SK-N-SH treated with all-trans-retinoic acid at 6 μM for 48 hours (cell line): ENCODE data around the gene NATD1.
A peak's percentile ranks its signal among the peaks of the same experiment; 100 is the strongest.

Experiments used
- ATAC-seq: fragments of 200-7000 bp; cut with Tn5 transposase; 3 replicates; pipeline ENCODE4 v1.9.1; 2020; ENCODE audit warnings: mild to moderate bottlenecking, moderate library complexity
- ARNTL ChIP-seq: fragments of 450-650 bp; formaldehyde crosslinking; IDR thresholded peaks from 2 replicates; pipeline ENCODE4 v1.5.0; 2020; ENCODE audit warnings: low read depth, mild to moderate bottlenecking, moderate library complexity, borderline replicate concordance
- BACH2 ChIP-seq: fragments of 250-450 bp; sonication (Bioruptor Pico); IDR thresholded peaks from 2 replicates; pipeline ENCODE4 v1.9.0; 2021; ENCODE audit warnings: mild to moderate bottlenecking, borderline replicate concordance
- CREB5 ChIP-seq: fragments of 250-450 bp; sonication (Bioruptor Pico); IDR thresholded peaks from 2 replicates; pipeline ENCODE4 v1.5.1; 2020; ENCODE audit warnings: low read depth, mild to moderate bottlenecking, moderate library complexity
- CSDC2 ChIP-seq: fragments of 250-450 bp; sonication (Bioruptor Pico); IDR thresholded peaks from 2 replicates; pipeline ENCODE4 v1.5.0; 2020; ENCODE audit warnings: mild to moderate bottlenecking, moderate library complexity
- ESRRG ChIP-seq: fragments of 250-450 bp; sonication (Bioruptor Pico); IDR thresholded peaks from 2 replicates; pipeline ENCODE4 v1.6.1; 2021; ENCODE audit warnings: mild to moderate bottlenecking
- GLIS3 ChIP-seq: fragments of 250-450 bp; sonication (Bioruptor Pico); IDR thresholded peaks from 2 replicates; pipeline ENCODE4 v1.5.0; 2020; ENCODE audit warnings: mild to moderate bottlenecking, moderate library complexity
- ISL1 ChIP-seq: fragments of 250-450 bp; sonication (Bioruptor Pico); IDR thresholded peaks from 2 replicates; pipeline ENCODE4 v2.1.2; 2022; ENCODE audit warnings: mild to moderate bottlenecking, moderate library complexity
- OSR1 ChIP-seq: fragments of 250-450 bp; sonication (Bioruptor Pico); IDR thresholded peaks from 2 replicates; pipeline ENCODE4 v1.8.0; 2022; ENCODE audit warnings: moderate library complexity, mild to moderate bottlenecking, inconsistent platforms
- POU6F1 ChIP-seq: fragments of 250-450 bp; sonication (Bioruptor Pico); IDR thresholded peaks from 2 replicates; pipeline ENCODE4 v1.8.0; 2021; ENCODE audit warnings: low read depth, mild to moderate bottlenecking, moderate library complexity, borderline replicate concordance
- PPARA ChIP-seq: fragments of 250-450 bp; sonication (Bioruptor Pico); IDR thresholded peaks from 2 replicates; pipeline ENCODE4 v1.5.0; 2020; ENCODE audit warnings: mild to moderate bottlenecking, borderline replicate concordance
- RARB ChIP-seq: fragments of 250-450 bp; sonication (Bioruptor Pico); IDR thresholded peaks from 2 replicates; pipeline ENCODE4 v1.8.0; 2021; ENCODE audit warnings: mild to moderate bottlenecking, moderate library complexity
- TCF4 ChIP-seq: fragments of 250-450 bp; sonication (Bioruptor Pico); IDR thresholded peaks from 2 replicates; pipeline ENCODE4 v1.8.0; 2021; ENCODE audit warnings: mild to moderate bottlenecking, moderate library complexity, borderline replicate concordance
- TOX ChIP-seq: fragments of 250-450 bp; sonication (Bioruptor Pico); IDR thresholded peaks from 2 replicates; pipeline ENCODE4 v1.8.0; 2021; ENCODE audit warnings: mild to moderate bottlenecking, moderate library complexity, borderline replicate concordance
- TSHZ2 ChIP-seq: fragments of 250-450 bp; sonication (Bioruptor Pico); IDR thresholded peaks from 2 replicates; pipeline ENCODE4 v1.5.0; 2020; ENCODE audit warnings: mild to moderate bottlenecking, moderate library complexity
- ZFP3 ChIP-seq: fragments of 250-450 bp; sonication (Bioruptor Pico); IDR thresholded peaks from 2 replicates; pipeline ENCODE4 v1.5.0; 2020; ENCODE audit warnings: mild to moderate bottlenecking, moderate library complexity
- ZNF565 ChIP-seq: fragments of 450-650 bp; formaldehyde crosslinking; conservative IDR thresholded peaks from 2 replicates; pipeline ENCODE4 v1.5.0; 2020; ENCODE audit warnings: low read depth, mild to moderate bottlenecking, moderate library complexity
- ZNF70 ChIP-seq: fragments of 450-650 bp; formaldehyde crosslinking; IDR thresholded peaks from 2 replicates; pipeline ENCODE4 v1.5.0; 2020; ENCODE audit warnings: mild to moderate bottlenecking, moderate library complexity
- ZNF8 ChIP-seq: fragments of 450-650 bp; formaldehyde crosslinking; IDR thresholded peaks from 2 replicates; pipeline ENCODE4 v1.5.0; 2020; ENCODE audit warnings: mild to moderate bottlenecking, moderate library complexity
- TF ChIP-seq, protein P1 (sequence below): fragments of 250-450 bp; sonication (Bioruptor Pico); IDR thresholded peaks from 2 replicates; pipeline ENCODE4 v1.5.1; 2021; ENCODE audit warnings: mild to moderate bottlenecking, moderate library complexity

The NATD1 gene

GRCh38 chr17:21285164-21286065, 32.2 kb upstream of the NATD1 start (continued):
- TF ChIP-seq BACH2 (no peak), TSHZ2 (CRISPR knock-in tag) (no peak), RARB (no peak), PPARA (CRISPR knock-in tag) (no peak)

GRCh38 chr17:21284319-21285163, 31.3 kb upstream of the NATD1 start, which contains the start of gene MAP2K3:
TSS of gene MAP2K3 (plus strand) at chr17:21284711. CDS start at chr17:21284921, 210 bp downstream.
- no peak for TF ChIP-seq ESRRG
- TF ChIP-seq, all 23 proteins: peak for 0
- ATAC-seq = peak; percentile 74

DNA sequence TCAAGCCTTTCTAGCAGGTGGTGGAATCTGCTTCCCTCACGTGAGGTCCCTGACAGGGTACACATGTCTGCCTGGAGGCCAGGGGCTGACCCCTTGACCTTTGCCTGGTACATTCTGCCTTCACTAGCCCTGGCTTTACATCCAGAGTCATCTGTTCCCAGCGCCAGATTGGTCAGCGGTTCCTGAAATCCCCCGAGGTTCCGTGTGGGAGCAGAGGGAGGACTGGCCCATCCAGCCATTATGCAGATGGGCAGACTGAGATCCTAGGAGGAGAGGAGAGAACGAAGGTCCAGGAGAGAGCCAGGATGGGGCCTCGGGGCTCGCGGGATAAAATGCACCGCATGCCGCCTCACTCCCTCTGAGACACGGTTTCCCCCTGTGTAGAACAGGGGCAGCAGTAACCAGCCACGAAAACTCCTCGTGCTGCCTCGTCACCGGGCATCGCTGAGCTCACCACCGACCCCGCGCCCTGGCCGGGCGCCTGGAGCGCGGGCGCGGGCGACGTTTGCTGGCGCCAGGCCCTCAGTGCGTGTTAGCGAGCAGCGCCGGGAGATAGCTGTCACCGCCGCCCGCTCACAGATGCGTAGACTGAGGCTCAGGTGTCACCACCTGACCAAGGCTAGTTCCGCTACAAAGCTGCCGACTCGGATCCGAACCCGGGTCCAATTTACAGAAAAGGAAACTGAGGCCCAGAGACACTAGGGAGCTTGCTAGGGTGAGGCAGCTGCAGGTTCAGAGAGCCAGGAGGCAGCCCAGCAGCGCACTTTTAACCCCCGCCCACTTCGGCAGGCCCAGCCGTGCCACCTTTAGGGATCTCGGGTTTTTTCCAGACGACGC, 30.5 kb upstream of the NATD1 start:
- no peak for ATAC-seq
- TF ChIP-seq ZNF565 (CRISPR knock-in tag) (no peak), ISL1 (CRISPR knock-in tag) (no peak), TSHZ2 (CRISPR knock-in tag) (no peak), ARNTL (CRISPR knock-in tag) (no peak), POU6F1 (CRISPR knock-in tag) (no peak), OSR1 (CRISPR knock-in tag) (no peak), TOX (CRISPR knock-in tag) (no peak), RARB (no peak), CSDC2 (CRISPR knock-in tag) (no peak), ZFP3 (CRISPR knock-in tag) (no peak), ESRRG (no peak), GLIS3 (CRISPR knock-in tag) (no peak), ZNF8 (CRISPR knock-in tag) (no peak), CREB5 (CRISPR knock-in tag) (no peak), TCF4 (CRISPR knock-in tag) (no peak), ZNF70 (CRISPR knock-in tag) (no peak)
- TF ChIP-seq, protein P1, sequence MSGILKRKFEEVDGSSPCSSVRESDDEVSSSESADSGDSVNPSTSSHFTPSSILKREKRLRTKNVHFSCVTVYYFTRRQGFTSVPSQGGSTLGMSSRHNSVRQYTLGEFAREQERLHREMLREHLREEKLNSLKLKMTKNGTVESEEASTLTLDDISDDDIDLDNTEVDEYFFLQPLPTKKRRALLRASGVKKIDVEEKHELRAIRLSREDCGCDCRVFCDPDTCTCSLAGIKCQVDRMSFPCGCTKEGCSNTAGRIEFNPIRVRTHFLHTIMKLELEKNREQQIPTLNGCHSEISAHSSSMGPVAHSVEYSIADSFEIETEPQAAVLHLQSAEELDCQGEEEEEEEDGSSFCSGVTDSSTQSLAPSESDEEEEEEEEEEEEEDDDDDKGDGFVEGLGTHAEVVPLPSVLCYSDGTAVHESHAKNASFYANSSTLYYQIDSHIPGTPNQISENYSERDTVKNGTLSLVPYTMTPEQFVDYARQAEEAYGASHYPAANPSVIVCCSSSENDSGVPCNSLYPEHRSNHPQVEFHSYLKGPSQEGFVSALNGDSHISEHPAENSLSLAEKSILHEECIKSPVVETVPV (CRISPR knock-in tag) = no peak
